HG03354 (cell line): ENCODE results near the gene DCN.
"Not testable (repeated sequence)": the region's sequence is repeated elsewhere in the genome, so short reads cannot be mapped to it uniquely, and the experiment has no call there.

ENCODE experiments used
- ATAC-seq: cut with Tn5 transposase; IDR thresholded peaks from one replicate; pipeline ENCODE4 v1.9.1; 2021; ENCODE audit warnings: mild to moderate bottlenecking; ENCODE audit not compliant: unreplicated experiment, poor library complexity, severe bottlenecking

DCN gene, protein sequence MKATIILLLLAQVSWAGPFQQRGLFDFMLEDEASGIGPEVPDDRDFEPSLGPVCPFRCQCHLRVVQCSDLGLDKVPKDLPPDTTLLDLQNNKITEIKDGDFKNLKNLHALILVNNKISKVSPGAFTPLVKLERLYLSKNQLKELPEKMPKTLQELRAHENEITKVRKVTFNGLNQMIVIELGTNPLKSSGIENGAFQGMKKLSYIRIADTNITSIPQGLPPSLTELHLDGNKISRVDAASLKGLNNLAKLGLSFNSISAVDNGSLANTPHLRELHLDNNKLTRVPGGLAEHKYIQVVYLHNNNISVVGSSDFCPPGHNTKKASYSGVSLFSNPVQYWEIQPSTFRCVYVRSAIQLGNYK

DNA sequence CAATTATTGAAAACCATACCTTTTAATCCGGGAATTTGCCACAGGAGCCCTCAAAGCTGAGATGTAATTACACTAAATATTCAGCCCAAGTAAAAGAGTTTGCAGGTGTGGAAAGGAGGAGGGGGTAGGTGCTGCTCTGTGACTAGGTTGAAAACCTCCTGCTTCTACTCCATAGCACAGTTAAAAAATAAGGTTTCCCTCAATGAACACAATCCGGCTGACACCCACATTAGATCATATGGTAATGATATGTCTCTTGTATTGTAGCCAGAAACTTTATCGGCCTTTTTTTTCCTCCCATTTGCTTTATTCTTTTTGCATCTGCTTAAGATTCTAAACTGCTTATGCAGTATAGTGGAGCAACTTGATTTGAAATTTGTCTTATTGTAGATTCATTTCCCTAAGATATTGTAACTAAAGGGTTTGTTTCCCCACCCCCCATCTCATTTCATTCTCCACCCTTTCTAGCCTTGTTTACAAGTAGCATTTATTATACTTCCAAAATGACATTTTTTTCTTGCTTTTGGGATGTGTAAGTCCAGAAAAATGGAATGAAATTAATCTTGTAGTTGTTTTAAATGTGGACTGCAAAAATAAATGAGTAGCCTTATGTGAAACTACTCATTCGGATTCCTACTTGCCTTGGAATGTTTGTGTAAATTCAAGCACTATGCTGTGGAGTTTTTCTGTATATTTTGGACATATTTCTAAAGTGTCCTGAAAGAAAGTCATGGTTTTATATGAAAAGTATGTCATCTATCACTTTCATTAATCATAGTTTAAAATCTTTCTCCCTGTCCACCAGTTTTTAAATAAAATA is at the start of gene DCN:
DCN (minus strand) TSS at position 182 of the 820 bp plus-strand sequence. CDS start 4,265 bp downstream, outside the sequence.
- ATAC-seq, result no peak

DNA sequence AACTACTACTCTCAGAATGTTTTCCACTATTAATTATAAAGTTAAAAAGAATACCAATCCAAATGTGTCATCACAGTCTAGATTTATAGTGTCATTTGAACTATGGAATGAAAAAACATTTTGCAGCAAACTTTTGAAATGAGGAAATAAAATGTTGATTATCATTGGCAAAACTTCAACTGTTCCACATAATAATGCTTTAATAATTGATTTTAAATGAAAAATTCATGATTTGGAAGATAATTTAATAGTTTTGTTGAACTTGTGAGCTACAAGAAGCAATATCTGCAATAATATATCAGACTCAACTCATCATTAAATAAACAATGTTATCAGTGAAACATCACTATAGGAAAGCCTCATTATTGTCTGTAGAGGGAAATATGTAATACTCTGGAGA is 48.2 kb upstream of the DCN start:
- no peak for ATAC-seq

DNA sequence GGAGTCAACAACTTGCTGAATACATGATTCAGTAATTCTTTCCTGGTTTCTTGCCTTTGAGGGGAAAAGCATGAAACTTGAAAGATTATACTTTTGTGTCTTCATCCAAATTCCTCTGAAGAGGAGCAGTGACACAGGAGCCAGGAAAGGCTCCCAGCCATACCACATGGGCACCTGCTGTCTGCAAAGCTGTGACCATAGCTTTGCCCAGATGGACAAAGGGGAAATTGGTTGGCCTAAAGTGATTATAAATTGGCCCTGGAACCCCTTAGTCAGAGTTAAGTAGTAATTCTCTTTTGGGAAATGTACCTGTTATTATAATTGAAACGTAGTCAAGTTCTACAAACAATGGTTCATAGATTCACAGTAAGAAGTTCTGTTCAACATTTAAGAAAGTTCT is 44.3 kb upstream of the DCN start:
- ATAC-seq, result no peak

DNA sequence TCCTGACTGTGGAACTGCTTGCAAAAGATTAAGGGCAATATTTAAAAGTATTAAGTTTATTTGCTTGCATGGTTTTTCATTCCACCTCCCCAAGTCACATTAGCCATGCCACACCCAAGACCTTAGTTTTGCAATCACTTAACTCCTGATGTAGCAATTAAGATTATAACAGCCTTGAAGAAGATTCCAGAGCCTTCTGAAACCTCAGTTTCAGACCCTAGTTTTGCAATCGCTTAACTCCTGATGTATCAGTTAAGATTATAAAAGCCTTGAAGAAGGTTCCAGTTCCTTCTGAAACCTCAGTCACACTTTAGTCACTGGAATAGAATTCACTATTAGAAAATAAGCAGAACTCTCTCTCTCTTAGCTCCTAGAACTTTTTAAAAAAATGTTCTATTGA is 42.7 kb upstream of the DCN start:
- ATAC-seq, result no peak

DNA sequence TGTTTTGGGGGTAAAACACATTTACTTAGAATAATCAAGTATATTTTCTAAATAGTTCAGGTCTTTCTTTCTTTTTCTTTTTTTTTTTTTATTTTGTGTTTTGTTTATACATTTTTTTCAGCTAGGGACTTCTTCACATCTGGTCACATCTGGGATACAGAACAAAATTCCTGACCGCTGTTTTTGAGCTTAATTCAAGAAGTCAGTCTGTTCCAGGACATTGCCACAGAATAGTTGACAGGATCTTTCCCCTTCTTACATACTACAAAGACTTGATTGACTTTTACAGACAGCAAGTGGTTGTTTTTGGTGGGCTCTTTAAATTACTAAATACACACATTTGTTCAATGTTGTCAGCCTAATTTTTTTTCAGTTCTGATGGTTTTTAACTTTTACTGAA is 41.8 kb upstream of the DCN start:
- ATAC-seq, result no peak

DNA sequence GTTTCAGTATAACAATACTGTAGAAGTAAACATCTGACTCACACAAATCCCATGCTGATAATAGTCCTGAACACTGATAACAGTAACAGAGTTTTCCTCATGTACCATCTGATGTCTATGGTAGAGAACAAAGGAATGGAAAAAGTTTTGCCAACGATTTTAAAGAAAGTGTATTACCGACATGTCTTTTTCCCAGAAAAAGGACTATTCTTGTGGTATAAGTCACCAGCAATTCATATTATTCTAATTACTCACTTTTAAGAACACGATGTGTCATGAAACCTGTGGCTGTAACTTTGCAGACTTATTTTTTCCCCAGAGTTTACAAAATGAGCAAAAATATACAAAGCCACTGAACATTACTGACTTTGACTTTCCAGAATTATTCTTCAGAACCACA is 40.1 kb upstream of the DCN start:
- no peak for ATAC-seq

DNA sequence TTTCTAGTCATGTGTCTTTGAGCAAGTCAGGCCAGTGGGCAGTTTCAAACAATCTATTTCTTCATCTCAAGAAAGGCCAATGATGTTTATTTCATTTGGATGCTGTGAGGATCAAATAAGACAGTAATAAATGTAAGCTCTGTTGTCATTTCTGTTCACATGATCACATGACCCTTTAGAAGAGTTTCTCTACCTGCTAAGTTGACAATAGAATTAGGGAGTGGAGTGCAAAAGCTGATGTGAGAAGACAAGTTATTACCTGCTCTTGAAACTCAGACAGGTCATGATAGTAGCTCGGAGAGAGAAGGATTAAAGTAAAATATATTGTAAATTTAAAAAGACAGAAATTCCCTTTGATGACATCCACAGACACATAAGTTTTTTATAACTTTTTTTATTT is 37.3 kb upstream of the DCN start:
- ATAC-seq, result no peak

DNA sequence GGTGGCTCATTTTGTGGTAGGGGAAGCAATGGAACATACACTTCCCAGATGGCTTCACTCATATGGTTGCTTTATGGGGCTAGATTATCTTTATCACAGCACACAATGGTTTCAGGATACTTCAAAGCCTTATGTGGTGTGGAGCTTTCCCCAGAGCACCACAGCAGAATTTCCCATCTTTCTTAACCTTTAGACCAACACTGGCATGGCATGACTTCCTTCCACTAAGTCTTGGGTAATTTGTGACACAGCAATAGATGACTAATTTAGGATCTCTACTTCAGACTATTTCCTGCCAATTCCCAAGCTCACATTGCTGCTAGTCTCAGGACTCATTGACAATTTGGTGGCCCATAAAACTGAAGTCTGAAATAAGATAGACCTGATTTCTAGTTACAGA is 36.9 kb upstream of the DCN start:
- ATAC-seq, result no peak

DNA sequence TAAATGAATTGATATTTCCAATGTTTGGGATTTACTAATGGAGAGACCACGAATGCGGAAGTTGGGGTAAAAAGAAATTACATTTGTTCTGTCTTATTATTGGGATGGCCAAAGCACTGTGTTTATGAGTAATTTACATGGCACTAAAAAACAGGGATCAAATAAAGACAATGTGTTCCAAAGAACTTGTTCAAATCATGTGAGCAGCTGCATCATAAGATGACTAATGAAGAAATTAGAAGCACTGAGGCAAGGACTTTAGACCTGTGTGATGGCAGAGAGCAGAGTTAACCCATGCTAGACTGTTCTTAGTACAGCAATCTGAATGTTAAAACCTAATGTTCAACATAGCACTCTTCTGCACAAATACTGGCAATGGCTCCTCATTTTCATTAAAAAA is 34.3 kb upstream of the DCN start:
- no peak for ATAC-seq

DNA sequence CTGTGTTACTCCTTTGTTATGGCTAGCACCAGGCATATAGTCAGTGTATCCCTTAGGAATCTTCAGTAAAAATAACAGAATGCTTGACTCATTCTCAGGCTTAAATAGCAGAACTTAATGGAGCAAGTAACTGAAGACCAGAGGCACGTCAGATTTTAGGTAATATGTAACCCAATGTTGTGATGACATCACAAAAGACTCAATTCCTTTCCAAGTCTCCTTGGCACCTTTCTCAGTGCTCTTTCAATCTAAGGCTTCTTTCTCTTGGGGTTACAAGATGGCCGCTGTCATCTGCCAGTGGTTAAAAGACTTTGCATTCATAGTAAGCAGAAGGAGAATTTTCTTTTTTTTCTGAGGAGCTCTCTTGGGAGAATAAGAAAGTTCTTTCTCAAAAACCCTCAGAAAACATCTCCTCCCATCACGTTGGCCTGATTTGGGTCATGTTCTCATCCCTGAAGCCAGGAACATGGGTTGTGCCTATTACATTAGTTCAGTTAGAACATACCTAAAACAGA is 33.4 kb upstream of the DCN start:
- no peak for ATAC-seq

DNA sequence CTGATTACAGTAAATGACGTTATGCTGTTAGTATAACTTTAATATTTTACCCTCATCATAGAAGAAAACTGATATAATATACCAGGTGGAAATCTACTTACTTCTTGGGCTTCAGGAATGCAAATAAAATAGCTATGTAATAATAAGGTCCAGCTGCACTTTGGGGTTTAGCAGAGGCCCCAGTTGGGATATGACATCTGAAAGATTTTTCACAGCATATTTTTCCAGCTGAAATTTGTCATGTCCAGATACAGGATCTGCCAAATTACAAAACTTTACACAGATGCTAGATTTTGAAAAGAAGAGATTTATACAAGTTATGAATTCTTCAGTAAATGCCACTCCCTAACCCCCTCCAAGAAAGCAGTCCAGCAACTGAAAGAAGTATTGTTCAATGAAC is 29.2 kb upstream of the DCN start:
- no peak for ATAC-seq

DNA sequence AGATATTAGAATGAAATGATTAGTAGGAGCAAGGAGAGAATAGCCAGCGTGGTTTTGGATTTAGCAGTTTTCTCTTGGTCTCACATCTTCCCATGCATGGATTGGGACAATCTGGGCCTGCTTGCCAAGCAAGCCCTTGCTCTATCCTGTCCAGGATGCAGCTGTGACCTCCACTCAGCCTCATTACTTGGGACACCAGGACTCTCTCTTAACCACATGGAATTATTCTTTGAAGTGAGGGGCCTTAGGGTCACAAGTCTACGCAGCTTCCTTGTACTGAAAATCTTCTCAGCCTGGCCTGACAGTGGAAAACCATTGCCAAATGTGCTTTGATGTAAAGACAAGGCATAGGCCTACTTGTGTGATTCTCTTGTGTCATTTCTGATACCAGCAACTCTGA is 28.0 kb upstream of the DCN start:
- ATAC-seq, result no peak

DNA sequence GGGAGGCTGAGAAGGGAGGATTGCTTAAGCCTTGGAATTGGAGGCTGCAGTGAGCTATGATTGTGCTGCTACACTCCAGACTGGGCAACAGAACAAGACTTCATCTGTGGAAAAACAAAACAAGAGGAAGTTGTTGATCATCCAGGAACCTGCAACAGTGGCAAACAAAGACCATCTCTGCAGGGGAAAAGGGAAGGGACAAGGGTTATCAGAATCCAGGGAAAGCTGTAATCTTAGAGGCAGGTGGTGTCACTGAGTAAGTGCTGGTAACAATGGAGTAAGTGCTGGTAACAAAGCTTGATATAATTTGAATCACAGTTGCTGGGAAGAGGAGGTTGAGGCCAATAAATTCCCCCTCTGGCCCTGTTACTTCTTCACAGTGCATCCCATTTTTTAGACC is 27.5 kb upstream of the DCN start:
- no peak for ATAC-seq

DNA sequence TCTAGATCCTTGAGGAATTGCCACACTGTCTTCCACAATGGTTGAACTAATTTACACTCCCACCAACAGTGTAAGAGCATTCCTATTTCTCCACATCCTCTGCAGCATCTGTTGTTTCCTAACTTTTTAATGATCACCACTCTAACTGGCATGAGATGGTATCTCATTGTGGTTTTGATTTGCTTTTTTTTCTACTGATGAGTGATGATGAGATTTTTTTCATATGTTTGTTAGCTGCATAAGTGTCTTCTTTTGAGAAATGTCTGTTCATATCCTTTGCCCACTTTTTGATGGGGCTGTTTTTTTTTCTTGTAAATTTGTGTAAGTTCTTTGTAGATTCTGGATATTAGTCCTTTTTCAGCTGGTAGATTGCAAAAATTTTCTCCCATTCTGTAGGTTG is 24.7 kb upstream of the DCN start:
- not testable (repeated sequence) for ATAC-seq

DNA sequence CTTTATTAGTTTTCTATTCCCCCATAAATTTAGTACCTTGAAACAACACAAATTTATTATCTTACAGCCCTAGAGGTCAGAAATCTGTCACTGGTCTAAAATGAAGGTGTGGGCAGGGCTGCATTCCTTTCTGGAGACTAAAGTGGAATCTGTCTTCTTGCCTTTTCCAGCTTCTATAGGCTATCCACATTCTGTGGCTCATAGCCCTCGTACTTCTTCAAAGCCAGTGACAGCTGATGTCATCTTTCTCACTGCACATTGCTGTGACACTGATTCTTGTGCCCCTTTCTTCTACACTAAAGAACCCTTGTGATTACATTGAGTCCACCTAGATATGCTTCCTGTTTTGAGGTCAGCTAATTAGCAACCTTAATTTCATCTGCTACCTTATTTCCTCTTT is 23.2 kb upstream of the DCN start:
- no peak for ATAC-seq

DNA sequence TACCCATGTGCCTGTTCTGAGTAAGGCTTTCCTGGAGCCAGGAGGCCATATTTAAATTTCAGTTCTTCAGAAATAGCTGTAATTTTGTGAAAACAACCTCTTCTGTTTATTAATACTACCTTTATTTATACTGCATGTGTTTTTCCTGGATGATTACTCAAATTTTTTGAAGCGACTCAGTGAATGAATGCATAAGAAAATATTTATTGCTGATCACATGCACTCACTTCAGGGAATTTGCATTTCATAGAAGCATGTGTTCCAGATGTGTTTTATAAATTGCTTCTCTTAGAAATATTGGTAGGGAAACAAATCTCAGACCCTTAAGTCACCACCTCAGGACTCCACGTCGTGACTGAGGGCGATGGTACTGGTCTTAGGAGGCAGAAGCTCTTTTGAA is 21.8 kb upstream of the DCN start:
- ATAC-seq, result no peak

DNA sequence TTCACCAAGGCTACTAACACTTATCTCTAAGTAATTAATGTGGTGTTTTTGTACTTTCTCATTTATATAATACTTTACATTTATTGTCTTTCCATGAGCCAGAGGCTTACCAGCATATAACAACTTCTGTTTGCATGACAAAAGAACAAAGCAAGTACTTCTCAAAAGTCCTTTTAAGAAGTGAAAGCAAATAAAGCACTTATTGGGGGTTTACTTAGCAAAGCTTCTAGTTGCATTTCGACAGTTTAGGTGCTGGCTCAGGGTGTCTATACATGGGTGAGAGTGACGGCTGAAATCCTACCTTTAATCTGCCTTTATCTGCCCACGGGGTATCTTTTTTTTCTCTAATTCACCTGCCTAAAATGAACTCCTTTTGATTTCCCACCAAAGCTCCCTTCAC is 21.0 kb upstream of the DCN start:
- ATAC-seq, result no peak

DNA sequence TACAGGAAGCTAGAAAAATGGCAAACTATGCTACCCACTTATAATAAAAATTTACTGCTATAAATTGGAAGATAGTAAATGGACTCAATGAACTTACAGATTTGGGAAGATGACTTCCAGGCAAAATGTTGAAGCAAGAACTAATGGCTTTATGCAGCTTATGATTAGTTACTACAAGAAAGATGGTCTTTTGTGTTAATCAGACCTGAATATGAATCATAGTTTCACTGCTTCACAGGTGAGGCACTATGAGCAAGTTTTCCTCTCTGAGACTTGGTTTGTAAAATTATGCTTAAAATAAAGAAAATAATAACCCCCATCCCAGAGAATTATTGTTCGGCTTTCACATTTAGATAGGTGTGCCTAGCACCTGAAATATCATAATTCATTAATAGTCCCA is 19.8 kb upstream of the DCN start:
- no peak for ATAC-seq

DNA sequence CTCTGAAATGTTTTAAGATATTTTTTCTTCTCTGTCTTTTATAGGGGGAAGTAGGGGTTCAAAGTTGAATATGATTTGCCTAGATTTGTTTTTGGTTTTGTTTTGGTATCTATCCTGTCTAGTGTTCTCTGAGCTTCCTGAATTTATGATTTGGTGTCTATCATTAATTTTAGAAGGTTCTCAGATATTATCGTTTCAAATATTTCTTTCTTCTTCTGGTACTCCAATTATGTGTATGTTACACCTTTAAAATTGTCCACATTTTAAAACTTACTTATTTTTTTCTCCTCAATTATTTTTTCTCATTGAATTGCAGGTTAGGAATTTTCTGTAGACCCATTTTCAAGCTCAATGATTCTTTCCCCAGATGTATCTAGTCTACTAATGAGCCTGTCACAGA is 13.8 kb upstream of the DCN start:
- no peak for ATAC-seq

DNA sequence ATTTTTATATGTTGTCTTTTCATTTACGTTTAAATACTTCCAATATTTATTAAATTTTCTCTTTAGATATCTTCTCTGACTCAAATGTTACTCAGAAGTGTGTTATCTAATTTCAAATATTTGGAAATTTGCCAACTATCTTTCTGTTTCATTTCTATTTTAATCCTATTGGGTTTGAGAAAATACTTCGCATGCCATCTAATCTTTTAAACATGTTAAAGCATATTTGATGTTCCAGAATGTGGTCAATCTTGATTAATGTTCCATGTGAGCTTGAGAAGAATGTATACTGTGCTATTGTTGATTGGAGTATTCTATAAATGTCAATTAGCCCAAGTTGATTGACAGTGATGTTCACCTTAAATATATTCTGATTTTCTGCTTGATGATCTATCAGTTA is 11.9 kb upstream of the DCN start:
- no peak for ATAC-seq

DNA sequence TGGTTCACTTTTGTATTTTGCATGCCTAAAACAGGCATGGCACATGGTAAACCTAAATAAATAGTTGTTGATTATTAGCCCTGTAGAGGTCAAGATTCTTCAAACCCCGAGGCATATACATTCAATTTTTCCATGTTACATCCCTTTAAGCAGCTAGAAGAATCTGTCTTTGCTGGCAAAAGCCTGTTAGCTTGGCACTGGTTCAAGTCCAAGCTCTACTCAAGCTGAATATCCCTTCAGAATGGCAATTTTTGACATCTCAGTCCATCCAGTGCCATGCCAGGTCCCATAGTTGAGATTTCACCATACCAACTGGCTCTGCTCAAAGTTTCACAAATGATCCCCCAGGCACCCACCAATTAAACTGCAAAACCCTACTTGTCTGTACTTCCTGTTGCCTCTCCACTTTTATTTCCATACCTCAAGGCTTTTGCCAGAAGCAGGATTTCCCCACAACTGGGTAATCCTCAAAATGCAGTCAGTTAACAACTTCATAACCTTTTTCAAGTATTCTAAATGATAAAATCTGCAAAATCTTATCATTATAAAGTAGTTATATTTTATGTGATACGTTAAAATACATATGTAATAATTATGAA is 9.0 kb upstream of the DCN start:
- ATAC-seq, result no peak
